BJ (cell line): ENCODE data around the gene KIRREL2. TPM values are rescaled to one million over a fixed set of nuclear protein-coding genes. Genes with fewer than 3 reads are reported as not detected.

Experiments
- CTCF ChIA-PET: fragments of 350-600 bp; formaldehyde crosslinking; extraction: SDS; loops from one replicate; lab custom pipeline; 2021; ENCODE audit warnings: antibody characterized with exemption, inconsistent platforms; lab: Yijun Ruan, JAX
- POLR2A ChIA-PET: fragments of 300-600 bp; sonication (Branson Sonifier 250); formaldehyde crosslinking; extraction: SDS; loops from one replicate; lab custom pipeline; 2021; ENCODE audit warnings: antibody characterized with exemption; lab: Charles Lee
- DNase-seq: peaks from one replicate; pipeline ENCODE4 v3.0.0-alpha.2; 2011; ENCODE audit warnings: low read depth
- H3K27me3 ChIP-seq: 2 replicates; pipeline ENCODE4 v1.6.0; 2011; ENCODE audit warnings: low read length; ENCODE audit not compliant: control insufficient read depth, insufficient read depth
- H3K36me3 ChIP-seq: 2 replicates; pipeline ENCODE4 v1.5.1; 2011; ENCODE audit warnings: low read length; ENCODE audit not compliant: control insufficient read depth, insufficient read depth
- H3K4me3 ChIP-seq: 2 replicates; pipeline ENCODE4 v1.5.1; 2011; ENCODE audit warnings: low read depth, mild to moderate bottlenecking, control low read depth, low read length
- polyA plus RNA-seq: library from polyadenylated mRNA; depleted of rRNA; stranded (reverse); fragments of >200 nt; gene quantifications from 2 replicates; pipeline ENCODE4 v1.2.3, GENCODE V29; 2011
- TF ChIP-seq, protein P1 (sequence below): IDR thresholded peaks from 2 replicates; pipeline ENCODE4 v1.5.1; 2011; ENCODE audit warnings: low read depth, mild to moderate bottlenecking, control low read depth, inconsistent platforms, low read length, moderate library complexity; ENCODE audit not compliant: insufficient read depth

Gene KIRREL2
- polyA plus RNA-seq, 1 experiment = not detected

DNA sequence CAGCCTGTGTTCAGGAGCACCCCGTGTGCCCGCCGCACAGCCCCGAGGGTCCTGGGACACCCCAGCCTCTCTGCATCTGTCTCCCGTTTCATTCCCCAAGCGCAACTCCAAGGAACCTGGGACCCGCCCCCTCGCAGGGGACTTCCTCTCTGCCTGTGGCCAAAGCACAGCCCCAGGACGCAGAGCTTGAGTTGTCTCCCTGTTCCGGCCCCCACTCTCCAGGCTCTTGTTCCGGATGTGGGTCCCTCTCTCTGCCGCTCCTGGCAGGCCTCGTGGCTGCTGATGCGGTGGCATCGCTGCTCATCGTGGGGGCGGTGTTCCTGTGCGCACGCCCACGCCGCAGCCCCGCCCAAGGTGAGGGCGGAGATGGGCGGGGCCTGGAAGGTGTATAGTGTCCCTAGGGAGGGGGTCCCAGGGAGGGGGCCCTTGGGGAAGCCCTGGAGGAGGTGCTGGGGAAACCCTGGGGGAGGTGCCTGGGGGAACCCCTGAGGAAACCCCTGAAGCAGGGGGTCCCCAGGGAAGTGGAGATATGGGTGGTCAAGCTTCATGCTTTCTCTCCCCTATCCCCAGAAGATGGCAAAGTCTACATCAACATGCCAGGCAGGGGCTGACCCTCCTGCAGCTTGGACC, 47.0 kb downstream of the KIRREL2 start:
- POLR2A ChIA-PET = interaction anchor here (0.6 kb wide), 1 partner anchor 149 kb away, joined by 17 read pairs; no protein-coding TSS in a partner anchor
- no peak for DNase-seq

DNA sequence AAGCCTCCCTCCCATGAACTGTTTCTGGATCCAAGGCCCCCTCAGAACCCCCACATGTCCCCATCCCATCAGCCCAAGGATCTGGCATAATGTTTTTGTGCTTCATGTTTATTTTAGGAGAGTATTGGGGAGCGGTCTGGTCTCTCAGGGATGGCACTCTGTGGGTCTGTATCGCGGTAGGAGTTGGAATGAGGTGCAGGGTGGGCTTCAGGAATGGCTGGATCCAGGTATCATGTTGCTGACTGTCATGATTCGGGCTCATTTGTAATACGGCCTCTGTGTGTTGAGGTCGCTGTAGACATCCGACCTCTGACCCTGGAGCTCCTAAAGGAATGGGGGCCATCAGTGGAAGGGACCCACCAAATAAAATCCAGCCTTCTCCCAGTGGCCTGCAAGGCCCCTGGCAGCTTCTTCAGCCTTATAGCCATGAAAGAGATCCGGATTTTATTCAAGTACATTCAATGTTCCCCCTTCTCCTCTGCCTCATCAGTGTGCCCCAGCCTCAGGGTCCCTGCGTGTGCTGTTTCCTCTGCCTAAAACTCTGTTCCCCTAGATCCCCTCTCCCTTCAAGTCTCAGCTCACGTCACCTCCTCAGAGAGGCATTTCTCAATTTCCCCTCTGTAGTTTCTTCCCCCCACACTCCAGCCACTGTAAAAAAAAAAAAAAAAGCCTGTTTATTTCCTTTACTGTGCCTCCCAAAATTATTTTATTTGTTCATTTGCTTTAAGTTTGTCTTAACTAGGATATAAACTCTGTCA, 47.8 kb downstream of the KIRREL2 start:
- TF ChIP-seq, protein P1, sequence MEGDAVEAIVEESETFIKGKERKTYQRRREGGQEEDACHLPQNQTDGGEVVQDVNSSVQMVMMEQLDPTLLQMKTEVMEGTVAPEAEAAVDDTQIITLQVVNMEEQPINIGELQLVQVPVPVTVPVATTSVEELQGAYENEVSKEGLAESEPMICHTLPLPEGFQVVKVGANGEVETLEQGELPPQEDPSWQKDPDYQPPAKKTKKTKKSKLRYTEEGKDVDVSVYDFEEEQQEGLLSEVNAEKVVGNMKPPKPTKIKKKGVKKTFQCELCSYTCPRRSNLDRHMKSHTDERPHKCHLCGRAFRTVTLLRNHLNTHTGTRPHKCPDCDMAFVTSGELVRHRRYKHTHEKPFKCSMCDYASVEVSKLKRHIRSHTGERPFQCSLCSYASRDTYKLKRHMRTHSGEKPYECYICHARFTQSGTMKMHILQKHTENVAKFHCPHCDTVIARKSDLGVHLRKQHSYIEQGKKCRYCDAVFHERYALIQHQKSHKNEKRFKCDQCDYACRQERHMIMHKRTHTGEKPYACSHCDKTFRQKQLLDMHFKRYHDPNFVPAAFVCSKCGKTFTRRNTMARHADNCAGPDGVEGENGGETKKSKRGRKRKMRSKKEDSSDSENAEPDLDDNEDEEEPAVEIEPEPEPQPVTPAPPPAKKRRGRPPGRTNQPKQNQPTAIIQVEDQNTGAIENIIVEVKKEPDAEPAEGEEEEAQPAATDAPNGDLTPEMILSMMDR = no peak

More for the DNA sequence above, 47.0 kb downstream of the KIRREL2 start:
- Histone ChIP-seq H3K36me3 (no peaks in the 10 kb centered on the region), H3K4me3 (peak overlapping the region; percentile 20; the same call in 1 of the 2 replicates), H3K27me3 (no peaks in the 10 kb centered on the region)
- CTCF ChIA-PET = interaction anchor here (0.6 to 1.6 kb wide), 5 partner anchors 17 to 29 kb away, joined by 3 to 6 read pairs (median 4); no protein-coding TSS in a partner anchor
- TF ChIP-seq, protein P1 = no peak

DNA sequence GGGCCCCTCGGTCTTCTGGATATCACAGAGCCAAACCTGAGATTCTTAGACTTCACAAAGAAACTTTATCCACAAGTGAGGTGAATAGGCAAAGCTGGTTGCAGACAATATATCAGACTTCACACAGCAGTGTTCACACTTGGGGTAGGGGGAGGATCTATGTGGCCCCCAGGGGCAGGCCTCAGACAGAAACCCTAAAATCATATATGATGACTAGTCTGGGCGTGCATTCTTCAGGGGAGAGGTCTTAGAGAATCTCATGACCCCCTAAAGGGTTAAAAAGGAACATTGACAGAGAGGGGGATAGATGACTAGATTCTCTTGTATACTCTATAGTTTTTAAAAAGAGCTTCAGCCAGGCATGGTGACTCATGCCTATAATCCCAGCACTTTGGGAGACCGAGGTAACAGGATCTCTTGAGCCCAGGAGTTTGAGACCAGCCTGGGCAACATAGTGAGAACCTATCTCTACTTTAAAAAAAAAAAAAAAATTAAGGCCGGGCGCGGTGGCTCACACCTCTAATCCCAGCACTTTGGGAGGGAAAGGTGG, 48.5 kb downstream of the KIRREL2 start:
- ChIA-PET CTCF (interaction anchor here (0.9 to 1.3 kb wide), 2 partner anchors 23 to 26 kb away, joined by 3 read pairs; no protein-coding TSS in a partner anchor), POLR2A (no interaction called here)
- no peak for DNase-seq
- H3K27me3 ChIP-seq = no peaks in the 10 kb centered on the region
- no peaks in the 10 kb centered on the region for H3K36me3 ChIP-seq
- no peak overlapping the region for H3K4me3 ChIP-seq
- TF ChIP-seq, protein P1 = no peak

More for the DNA sequence above, 47.8 kb downstream of the KIRREL2 start:
- CTCF ChIA-PET = interaction anchor here (1.1 kb wide), 1 partner anchor 21 kb away, joined by 3 read pairs; no protein-coding TSS in a partner anchor
- no peak overlapping the region for H3K4me3 ChIP-seq
- H3K36me3 ChIP-seq = no peaks in the 10 kb centered on the region
- no peak for DNase-seq
- H3K27me3 ChIP-seq = no peaks in the 10 kb centered on the region
- POLR2A ChIA-PET = no interaction called here

DNA sequence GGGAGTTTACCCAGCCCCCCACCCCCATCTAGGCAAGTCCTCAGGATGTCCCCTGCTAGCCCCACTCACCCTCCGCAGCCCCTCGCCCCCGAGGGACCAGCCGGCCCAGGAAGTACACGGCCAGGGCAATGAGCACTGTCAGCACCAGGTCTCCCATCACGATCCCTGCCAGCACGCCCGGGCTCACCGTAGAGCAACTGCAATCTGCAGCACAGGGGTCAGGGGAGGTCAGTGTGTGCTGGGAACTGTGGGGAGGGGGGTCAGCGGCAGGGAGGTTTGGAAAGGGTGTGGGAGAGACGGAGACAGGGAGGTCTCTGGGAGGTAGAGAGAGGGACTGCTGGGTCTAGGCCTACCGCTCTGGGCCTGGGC, 50.6 kb downstream of the KIRREL2 start:
- H3K27me3 ChIP-seq = no peaks in the 10 kb centered on the region
- H3K36me3 ChIP-seq = no peaks in the 10 kb centered on the region
- H3K4me3 ChIP-seq = no peak overlapping the region
- no peak for DNase-seq
- TF ChIP-seq, protein P1 = no peak
- ChIA-PET CTCF (no interaction called here), POLR2A (no interaction called here)

DNA sequence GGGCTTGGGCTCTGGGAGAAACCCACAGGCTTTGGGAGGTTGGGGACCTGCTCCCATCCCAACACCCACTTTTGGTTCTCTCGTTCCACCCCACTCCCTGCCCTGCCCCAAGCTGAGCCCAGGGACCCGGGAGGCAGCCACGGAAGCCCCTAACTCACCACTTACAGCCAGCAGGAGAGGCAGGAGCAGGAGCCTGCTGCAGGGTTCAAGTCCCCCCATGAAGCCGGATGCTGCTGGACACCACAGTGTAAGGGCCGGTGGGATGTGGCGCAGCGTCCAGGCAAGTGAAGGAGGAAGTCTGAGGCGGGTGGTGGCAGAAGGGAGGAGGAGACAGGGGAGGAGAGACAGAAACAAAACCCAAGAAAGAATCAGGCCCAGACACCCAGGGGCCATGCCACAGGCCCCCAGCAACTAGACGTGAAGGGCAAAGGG, 51.3 kb downstream of the KIRREL2 start, which contains the start of gene TYROBP:
TSS of gene TYROBP (minus strand) at position 286 of the 432 bp plus-strand sequence. CDS start at position 219, 67 bp downstream.
- POLR2A ChIA-PET = no interaction called here
- DNase-seq = no peak
- CTCF ChIA-PET = no interaction called here

More for the DNA sequence above, 51.3 kb downstream of the KIRREL2 start, which contains the start of gene TYROBP:
- Histone ChIP-seq H3K4me3 (no peak within 1 kb of the TSS), H3K27me3 (no peaks in the 10 kb centered on the region), H3K36me3 (no peaks in the 10 kb centered on the region)
- TF ChIP-seq, protein P1 = no peak
